Suppressor macrophage treated with lipopolysaccharide for 1 hour (primary cell): ENCODE data around the gene CHRNB2.
"Not testable (repeated sequence)": the region's sequence is repeated elsewhere in the genome, so short reads cannot be mapped to it uniquely, and the experiment has no call there.

Experiments used
- DNase-seq, 3 donors: peaks; one replicate each; pipeline ENCODE4 v3.0.0-alpha.2; 2020 to 2022

Gene CHRNB2

GRCh38 chr1:154567386-154568156 lies at the start of gene CHRNB2:
TSS of gene CHRNB2 (plus strand) at chr1:154567778. CDS start at chr1:154568045, 267 bp downstream.
- DNase-seq: peak; percentile 62 to 87 (median 73)

- DNase-seq: no peak
Measured at GRCh38 chr1:154519591-154519991, 48.0 kb upstream of the CHRNB2 start.

- DNase-seq: peak; percentile 73 to 79 (median 76)
Measured at GRCh38 chr1:154520333-154520732, 47.2 kb upstream of the CHRNB2 start.

- no peak for DNase-seq
Measured at GRCh38 chr1:154521695-154522094, 45.9 kb upstream of the CHRNB2 start.

GRCh38 chr1:154524881-154525280 lies 42.7 kb upstream of the CHRNB2 start:
- peak in 2 of 3 donors; percentile 8 to 11 for DNase-seq

- DNase-seq: no peak
Measured at GRCh38 chr1:154527192-154527591, 40.4 kb upstream of the CHRNB2 start.

- DNase-seq: no peak
Measured at GRCh38 chr1:154529308-154529707, 38.3 kb upstream of the CHRNB2 start.

GRCh38 chr1:154531950-154532349 lies 35.6 kb upstream of the CHRNB2 start:
- DNase-seq: not testable (repeated sequence)

- no peak for DNase-seq
Measured at GRCh38 chr1:154533952-154534844, 33.4 kb upstream of the CHRNB2 start.

GRCh38 chr1:154536570-154536969 lies 31.0 kb upstream of the CHRNB2 start:
- no peak for DNase-seq

- no peak for DNase-seq
Measured at GRCh38 chr1:154539486-154540483, 27.8 kb upstream of the CHRNB2 start.

GRCh38 chr1:154541231-154541630 lies 26.3 kb upstream of the CHRNB2 start:
- DNase-seq: no peak

GRCh38 chr1:154546264-154547063 lies 21.1 kb upstream of the CHRNB2 start:
- DNase-seq: peak; percentile 77 to 87 (median 81)

- DNase-seq: no peak
Measured at GRCh38 chr1:154547105-154547732, 20.4 kb upstream of the CHRNB2 start.

- no peak for DNase-seq
Measured at GRCh38 chr1:154548028-154548427, 19.6 kb upstream of the CHRNB2 start.

GRCh38 chr1:154549202-154549770 lies 18.3 kb upstream of the CHRNB2 start:
- DNase-seq: no peak

GRCh38 chr1:154550070-154550469 lies 17.5 kb upstream of the CHRNB2 start:
- DNase-seq: no peak

- DNase-seq: no peak
Measured at GRCh38 chr1:154550657-154551056, 16.9 kb upstream of the CHRNB2 start.

GRCh38 chr1:154551474-154551873 lies 16.1 kb upstream of the CHRNB2 start:
- DNase-seq: no peak

- no peak for DNase-seq
Measured at GRCh38 chr1:154552036-154552435, 15.5 kb upstream of the CHRNB2 start.
